Epithelial cell of esophagus (primary cell): Measurements from ENCODE around the gene IFNA13.
A peak's percentile ranks its signal among the peaks of the same experiment; 100 is the strongest.

Experiments
- DNase-seq: peaks from one replicate; pipeline ENCODE4 v3.0.0; 2010; ENCODE audit warnings: low read depth
- H3K4me3 ChIP-seq: 2 replicates; pipeline ENCODE4 v1.5.1; 2011; ENCODE audit warnings: mild to moderate bottlenecking, low read length, control low read depth
- CTCF ChIP-seq: IDR thresholded peaks from 2 replicates; pipeline ENCODE4 v1.5.1; 2011; ENCODE audit warnings: low read depth, mild to moderate bottlenecking, low read length, control low read depth, inconsistent platforms; ENCODE audit not compliant: insufficient read depth; ENCODE audit errors: missing control alignments

IFNA13 gene

GRCh38 chr9:21408817-21409216 is 41.0 kb upstream of the IFNA13 start, which contains the start of gene IFNA8:
Gene IFNA8, plus strand, starts transcription at chr9:21409117. Its CDS starts 60 bp downstream, at chr9:21409177.
- H3K4me3 ChIP-seq, result no peak within 1 kb of the TSS
- no peak for DNase-seq
- no peak for TF ChIP-seq CTCF

GRCh38 chr9:21404146-21404545 is 36.3 kb upstream of the IFNA13 start:
- no peak for TF ChIP-seq CTCF
- H3K4me3 ChIP-seq, result no peak overlapping the region
- no peak for DNase-seq

DNA sequence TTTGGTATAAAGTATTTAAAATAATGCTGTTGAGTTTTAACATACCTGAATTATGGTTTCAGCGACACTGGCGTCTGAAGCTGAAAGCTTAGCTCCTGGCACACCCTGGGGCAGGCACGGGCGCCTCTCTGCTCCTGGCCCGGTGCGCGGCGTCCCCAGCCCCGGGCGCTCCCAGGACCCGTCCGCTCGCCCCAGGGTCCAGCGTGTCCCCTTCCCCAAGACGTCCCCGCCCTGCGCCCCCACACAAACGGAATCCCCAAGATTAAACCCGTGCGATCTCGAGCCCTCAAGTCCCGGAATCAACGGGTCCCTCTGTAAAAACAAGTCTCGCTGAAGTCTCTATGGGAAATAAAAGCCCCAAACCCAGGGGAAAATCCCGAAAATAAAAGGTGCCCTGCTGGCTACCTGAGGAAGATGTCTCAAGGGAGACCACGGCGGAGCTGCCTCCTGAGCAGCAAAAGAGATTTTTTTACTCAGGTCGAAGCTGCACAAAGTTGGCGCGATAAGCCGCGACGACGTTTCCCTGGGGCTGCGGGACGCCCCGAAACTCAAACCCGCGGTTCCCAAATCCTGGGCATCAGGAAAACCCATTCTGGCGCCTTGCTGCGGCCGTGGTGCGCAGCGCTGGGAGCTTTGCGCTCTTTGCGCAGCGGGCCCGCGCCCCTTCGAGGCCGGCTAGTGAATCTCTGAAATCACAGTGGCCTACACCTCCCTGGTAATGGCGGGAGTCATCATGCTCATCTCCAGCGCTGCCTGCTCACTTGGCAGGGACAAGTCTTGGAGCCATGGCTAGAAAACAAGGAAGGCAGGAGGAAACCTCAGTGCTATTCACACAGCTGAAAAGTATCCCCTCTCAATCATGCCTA is 34.8 kb upstream of the IFNA13 start:
- TF ChIP-seq CTCF, result no peak
- peak overlapping the region; percentile 31 for H3K4me3 ChIP-seq
- no peak for DNase-seq

GRCh38 chr9:21399956-21400355 is 32.1 kb upstream of the IFNA13 start:
- no peak for TF ChIP-seq CTCF
- no peak overlapping the region for H3K4me3 ChIP-seq
- DNase-seq, result no peak

DNA sequence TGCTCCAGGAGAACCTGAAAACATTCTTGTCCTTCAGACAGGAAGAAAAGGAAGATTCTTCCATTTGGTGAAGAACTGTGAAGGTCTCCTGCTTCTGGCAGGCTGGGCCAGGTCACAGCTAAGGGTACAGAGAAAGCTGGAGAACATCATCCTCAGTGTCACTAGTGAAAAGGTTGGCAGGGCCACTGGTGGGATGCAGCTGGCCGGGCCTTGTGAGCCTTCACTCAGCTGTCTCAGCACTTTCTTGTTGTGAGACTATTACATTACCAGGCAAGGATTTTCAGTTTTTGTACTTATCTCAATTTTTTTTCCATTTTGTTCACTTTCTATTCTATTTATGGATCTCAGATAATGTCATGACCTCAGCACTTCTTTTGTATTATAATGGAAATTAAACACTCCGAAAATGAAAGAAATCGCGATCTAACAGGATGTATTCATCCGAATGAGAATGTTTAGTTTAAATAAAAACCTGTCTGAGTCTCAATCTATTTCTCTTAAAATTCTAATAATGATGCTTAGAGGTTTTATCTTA is 31.2 kb upstream of the IFNA13 start:
- no peak for TF ChIP-seq CTCF
- no peak for DNase-seq
- no peak overlapping the region for H3K4me3 ChIP-seq

GRCh38 chr9:21395778-21396717 is 28.2 kb upstream of the IFNA13 start:
- H3K4me3 ChIP-seq, result peak overlapping the region; percentile 22
- peak; percentile 24 for DNase-seq
- TF ChIP-seq CTCF, result peak; percentile 68
